H54 (cell line): Measurements from ENCODE around the gene ECT2.

ENCODE experiments used
- DNase-seq: peaks from one replicate; pipeline ENCODE4 v3.0.0; 2011; ENCODE audit warnings: low spot score, mixed read lengths; ENCODE audit not compliant: insufficient read length
- FAIRE-seq: peaks from 3 replicates; lab custom pipeline; 2011; peaks lifted over from hg19 to GRCh38; lab: Jason Lieb, UNC
- POLR2A ChIP-seq: IDR thresholded peaks from 2 replicates; pipeline ENCODE4 v1.6.1; 2011; ENCODE audit warnings: low read depth, mild to moderate bottlenecking, low read length

ECT2 gene

DNA sequence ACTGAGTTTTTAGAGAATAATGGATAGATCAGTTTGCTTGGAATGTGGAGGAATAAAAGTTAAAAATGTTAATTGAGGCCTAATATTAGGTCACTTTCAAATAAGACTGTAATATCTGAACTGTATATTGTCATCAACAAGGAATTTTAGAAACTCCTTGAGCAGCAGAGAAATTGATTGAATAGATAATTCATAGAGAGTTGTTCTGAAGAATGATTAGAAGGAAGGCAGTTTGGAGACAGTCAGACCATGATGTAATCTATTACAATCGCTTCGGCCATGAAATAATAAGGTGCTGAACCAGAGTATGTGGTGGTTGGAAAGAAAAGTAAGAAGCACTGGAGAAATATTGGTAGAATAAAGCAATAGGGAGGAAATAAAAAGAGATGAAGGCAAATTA lies 15.7 kb downstream of the ECT2 start:
- TF ChIP-seq POLR2A = no peak
- DNase-seq (no peak), FAIRE-seq (peak; percentile 41)

DNA sequence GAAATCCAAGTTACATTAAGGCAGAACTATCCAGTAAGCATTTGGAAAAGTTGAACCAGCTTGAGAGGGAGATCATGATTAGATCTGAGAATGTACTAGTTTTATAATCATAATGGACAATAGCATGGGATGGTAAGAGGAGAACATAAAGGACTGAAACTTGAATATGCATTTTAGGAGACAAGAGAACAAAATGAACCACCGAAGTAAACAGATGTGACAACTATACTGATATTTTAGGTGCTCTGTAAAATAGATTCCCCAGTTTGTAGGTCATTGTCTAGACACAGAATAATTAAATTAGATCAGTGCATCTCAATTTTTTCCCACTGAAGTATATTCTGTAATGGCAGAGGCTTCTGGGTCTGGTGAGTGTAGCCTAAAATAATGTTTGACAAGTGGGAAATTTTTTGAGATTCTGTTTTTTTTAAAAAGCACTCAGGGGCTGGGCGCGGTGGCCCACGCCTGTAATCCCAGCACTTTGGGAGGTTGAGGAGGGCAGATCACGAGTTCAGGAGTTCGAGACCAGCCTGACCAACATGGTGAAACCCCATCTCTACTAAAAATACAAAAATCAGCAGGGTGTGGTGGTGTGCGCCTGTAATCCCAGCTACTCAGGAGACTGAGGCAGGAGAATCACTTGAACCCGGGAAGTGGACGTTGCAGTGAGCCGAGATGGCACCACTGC lies 16.3 kb downstream of the ECT2 start:
- no peak for DNase-seq
- peak; percentile 23 for FAIRE-seq
- TF ChIP-seq POLR2A = no peak

DNA sequence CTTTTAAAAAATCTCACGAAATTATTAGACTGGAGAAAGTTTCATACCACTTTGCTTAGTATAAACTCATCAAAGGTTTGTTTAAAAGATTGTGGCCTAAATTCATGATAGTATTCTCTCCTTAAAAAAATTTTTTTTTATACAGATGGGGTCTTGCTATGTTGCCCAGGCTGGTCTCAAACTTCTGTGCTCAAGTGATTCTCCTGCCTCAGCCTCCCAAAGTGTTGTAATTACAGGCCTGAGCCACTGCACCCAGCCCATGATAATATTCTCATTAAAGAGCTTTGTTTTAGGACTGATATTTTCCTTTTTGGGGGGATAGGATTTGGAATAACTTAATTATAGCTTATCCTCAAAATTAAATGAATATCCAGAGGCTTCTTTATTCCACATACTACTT lies 19.9 kb downstream of the ECT2 start:
- FAIRE-seq (no peak), DNase-seq (no peak)
- TF ChIP-seq POLR2A = no peak

DNA sequence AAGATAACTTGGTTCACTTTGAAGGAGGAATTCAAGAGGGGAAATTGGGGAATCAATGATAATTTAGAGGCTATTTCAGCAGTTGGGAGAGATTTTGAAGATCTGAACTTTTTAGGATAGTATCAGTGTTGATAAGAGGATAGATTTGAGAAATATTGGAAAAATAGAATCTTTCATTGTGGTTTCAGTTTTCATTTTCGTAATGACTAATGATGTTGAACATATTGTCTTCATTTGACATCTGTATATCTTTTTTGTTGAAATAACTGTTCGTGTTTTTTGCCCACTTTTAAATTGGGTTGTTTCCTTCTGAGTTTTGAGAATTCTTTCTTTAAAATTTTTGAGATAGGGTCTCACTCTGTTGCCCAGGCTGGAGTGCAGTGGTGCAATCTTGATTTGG lies 21.1 kb downstream of the ECT2 start:
- no peak for TF ChIP-seq POLR2A
- no peak for FAIRE-seq

GRCh38 chr3:172776049-172776717 lies 25.7 kb downstream of the ECT2 start:
- DNase-seq = no peak
- FAIRE-seq = no peak
- TF ChIP-seq POLR2A = no peak

More for the DNA sequence above, 21.1 kb downstream of the ECT2 start:
- DNase-seq = no peak

DNA sequence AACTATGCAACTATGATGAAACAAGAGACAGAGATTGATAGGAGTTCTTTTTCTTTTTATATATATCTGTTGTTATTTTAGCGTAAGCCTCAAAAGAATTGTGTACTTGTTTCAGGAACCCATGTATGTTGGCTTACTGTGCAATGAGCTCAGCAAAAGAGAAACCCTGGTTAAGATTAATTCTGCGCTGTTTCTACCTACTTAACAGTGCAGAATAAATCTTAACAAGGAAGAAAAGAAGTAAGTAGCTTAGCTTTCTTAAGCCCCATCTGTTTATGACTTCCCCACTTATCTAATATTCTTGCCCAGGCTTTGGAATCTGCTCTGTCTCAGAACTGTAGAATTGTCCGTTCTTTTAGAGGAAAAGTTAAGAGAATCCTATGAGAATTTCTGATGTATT lies 27.4 kb downstream of the ECT2 start:
- TF ChIP-seq POLR2A = no peak
- FAIRE-seq (no peak), DNase-seq (no peak)

DNA sequence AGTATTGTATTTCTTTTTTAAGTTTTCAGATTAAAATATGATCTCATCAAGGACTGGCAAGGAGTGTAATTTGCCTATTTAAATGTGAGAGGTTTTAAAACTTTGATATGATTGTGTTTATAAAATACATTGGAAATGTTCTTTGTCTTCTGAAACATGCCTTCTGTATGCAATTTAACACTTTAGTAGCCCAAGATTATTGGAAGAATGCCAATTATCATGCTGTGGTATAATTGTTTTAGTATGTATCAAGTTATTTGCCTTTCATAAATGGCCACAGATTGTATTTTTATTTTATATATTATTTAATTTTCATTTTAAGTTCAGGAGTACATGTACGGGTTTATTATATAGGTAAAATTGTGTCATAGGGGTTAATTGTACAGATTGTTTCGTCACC lies 31.7 kb downstream of the ECT2 start:
- no peak for FAIRE-seq
- no peak for TF ChIP-seq POLR2A
- no peak for DNase-seq

DNA sequence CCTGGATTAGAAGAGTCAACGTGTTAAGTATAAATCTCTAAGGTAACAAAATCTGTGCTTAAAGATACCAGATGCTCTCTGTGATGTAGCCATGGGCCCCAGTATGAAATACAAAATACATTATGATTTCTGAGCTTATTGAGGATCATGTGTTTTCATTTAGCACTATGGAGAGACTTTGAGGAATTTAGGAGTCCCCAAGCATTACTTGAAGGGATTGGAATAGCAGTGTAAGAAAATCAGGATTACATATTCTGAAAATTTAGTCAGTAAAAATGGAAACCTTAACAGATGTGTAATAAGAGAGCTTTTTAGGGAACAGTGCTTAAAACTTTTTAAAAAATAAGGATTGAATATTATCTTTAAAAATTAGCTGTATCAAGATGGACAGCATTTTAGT lies 35.5 kb downstream of the ECT2 start:
- TF ChIP-seq POLR2A = no peak
- no peak for FAIRE-seq
- no peak for DNase-seq

DNA sequence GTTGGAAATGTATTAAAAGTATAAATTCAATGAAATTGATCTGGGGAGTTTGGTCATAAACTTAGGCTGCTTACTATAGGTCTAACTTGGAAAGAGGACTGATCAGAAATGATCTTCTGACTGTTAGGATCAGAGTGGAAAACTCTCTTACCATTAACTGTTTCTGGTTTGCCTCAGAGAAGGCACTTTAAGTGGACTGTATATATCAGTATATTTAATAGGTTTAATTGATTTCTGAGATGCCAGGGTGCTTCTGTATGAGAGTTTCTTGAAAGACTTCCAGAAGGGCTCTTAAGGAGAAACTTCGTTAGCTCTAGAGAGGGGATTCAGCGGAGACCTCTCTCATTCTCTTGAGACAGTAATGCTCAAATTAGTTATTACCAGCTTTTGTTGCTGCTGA lies 36.5 kb downstream of the ECT2 start:
- DNase-seq (no peak), FAIRE-seq (no peak)
- no peak for TF ChIP-seq POLR2A

DNA sequence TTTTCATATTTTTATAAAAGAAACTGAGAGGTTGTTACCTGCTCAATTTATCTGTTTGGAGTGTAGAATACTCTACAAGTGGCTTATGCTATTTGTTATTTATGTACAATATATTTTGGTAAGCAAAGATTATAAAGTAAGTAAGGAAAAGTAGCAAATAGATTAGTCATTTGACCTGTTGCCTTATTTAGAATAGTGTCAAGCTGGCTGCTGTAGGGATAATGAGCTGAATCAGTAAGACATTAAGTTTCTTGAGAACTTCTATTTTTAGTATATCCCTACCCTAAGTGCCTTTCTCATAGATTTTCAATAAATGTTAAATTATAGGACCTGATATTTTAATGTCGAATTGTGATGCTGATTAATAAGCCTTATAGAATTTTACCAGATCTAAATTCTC lies 37.2 kb downstream of the ECT2 start:
- no peak for TF ChIP-seq POLR2A
- FAIRE-seq (no peak), DNase-seq (no peak)

DNA sequence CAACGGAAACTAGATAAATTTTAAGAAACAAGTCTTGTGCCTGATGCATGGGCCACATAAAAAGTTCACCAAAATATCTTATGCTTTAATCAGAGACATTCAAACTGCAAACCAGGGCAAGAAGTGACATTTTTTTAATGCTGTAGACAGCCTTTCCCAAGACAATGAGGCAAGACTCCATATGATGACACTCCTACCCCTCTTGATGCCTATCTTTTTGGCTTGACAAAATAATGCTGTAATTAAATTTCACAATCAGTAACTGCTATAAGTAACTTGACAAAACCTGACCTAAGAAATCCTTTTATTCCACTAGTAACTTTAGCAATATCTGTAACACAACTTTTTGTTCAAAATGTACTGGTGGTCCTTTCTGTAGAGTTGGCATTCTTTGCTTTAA lies 48.7 kb downstream of the ECT2 start:
- DNase-seq = no peak
- no peak for FAIRE-seq
- no peak for TF ChIP-seq POLR2A

GRCh38 chr3:172800156-172800555 lies 49.6 kb downstream of the ECT2 start:
- DNase-seq (no peak), FAIRE-seq (no peak)
- TF ChIP-seq POLR2A = no peak

- TF ChIP-seq POLR2A = no peak
- DNase-seq (no peak), FAIRE-seq (no peak)
Observed at GRCh38 chr3:172803489-172803888, 53.0 kb downstream of the ECT2 start.

GRCh38 chr3:172804323-172804722 lies 53.8 kb downstream of the ECT2 start:
- TF ChIP-seq POLR2A = no peak
- DNase-seq (no peak), FAIRE-seq (no peak)

- peak; percentile 45 for FAIRE-seq
- TF ChIP-seq POLR2A = no peak
Observed at GRCh38 chr3:172808969-172809546, 58.5 kb downstream of the ECT2 start.

More at GRCh38 chr3:172808969-172809546, 58.5 kb downstream of the ECT2 start:
- DNase-seq = no peak
